MM.1S (cell line): ENCODE measurements around the gene IGFBP4.

ENCODE experiments used
- EZH2 ChIP-seq: fragments of 300-600 bp; sonication (generic); optimal IDR thresholded peaks from 2 replicates; pipeline ENCODE3; 2017; ENCODE audit warnings: low read depth, mild to moderate bottlenecking, antibody characterized with exemption, low read length, mixed read lengths
- TF ChIP-seq, protein P1 (sequence below): fragments of 300-600 bp; sonication (generic); IDR thresholded peaks from 2 replicates; pipeline ENCODE4 v1.5.1; 2016; ENCODE audit warnings: antibody characterized with exemption, low read length, mixed read lengths

DNA sequence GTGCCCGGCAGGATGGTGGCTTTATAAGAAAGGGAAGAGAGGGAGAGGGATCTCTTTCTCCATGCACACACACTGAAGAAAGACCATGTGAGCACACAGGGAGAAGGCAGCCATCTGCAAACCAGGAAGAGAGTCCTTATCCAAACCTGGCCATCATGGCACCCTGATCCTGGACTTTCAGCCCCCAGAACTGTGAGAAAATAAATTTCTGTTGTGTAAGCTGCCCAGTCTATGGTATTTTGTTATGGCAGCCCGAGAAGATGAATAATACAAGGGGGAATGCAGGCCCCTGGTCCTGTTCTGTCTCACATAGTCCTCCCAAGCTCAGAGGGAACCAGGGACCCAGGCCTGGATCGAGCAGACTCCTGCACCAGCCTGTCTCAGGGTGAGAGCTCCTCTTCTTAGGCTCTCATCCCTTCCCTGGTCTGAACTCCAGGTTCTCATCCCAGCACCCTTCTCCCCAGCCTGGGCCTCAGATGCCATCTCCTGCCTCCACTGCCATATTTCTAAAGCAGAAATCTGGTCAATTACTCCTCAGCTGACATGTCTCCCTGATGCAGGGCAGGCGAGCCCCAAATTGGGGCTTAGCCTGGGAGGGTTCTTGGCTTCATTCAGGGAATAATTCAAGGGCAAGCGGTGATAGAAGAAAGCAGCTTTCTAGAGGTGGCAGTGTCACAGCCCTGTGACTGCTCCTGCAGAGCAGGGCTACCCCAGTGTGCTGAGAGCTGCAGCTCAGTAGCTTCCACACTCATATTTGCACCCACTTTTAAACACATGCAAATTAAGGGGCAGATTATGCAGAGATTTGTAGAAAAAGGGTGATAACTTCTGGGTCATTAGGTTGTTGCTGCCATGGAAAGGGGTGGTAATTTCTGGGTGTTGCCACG, 28.8 kb downstream of the IGFBP4 start:
- TF ChIP-seq EZH2, result no peak
- TF ChIP-seq, protein P1, sequence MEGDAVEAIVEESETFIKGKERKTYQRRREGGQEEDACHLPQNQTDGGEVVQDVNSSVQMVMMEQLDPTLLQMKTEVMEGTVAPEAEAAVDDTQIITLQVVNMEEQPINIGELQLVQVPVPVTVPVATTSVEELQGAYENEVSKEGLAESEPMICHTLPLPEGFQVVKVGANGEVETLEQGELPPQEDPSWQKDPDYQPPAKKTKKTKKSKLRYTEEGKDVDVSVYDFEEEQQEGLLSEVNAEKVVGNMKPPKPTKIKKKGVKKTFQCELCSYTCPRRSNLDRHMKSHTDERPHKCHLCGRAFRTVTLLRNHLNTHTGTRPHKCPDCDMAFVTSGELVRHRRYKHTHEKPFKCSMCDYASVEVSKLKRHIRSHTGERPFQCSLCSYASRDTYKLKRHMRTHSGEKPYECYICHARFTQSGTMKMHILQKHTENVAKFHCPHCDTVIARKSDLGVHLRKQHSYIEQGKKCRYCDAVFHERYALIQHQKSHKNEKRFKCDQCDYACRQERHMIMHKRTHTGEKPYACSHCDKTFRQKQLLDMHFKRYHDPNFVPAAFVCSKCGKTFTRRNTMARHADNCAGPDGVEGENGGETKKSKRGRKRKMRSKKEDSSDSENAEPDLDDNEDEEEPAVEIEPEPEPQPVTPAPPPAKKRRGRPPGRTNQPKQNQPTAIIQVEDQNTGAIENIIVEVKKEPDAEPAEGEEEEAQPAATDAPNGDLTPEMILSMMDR, result no peak
